IMR-90 (cell line): ENCODE data around the gene LEF1. TPM values are rescaled to one million over a fixed set of nuclear protein-coding genes. Genes with fewer than 3 reads are reported as not detected.

ENCODE experiments used
- ATAC-seq: fragments of 200-7000 bp; cut with Tn5 transposase; 2 replicates; pipeline ENCODE4 v1.9.1; 2020; ENCODE audit warnings: low read depth, mild to moderate bottlenecking, moderate library complexity
- BruUV-seq: library from RNA; stranded (reverse); fragments of 400-500 nt; replicated peaks from 2 replicates; lab custom pipeline; 2021; lab: Mats Ljungman, UMichigan
- CTCF ChIA-PET: fragments of 300-600 bp; formaldehyde crosslinking; extraction: SDS; loops from one replicate; lab custom pipeline; 2021; ENCODE audit warnings: antibody characterized with exemption; lab: Yijun Ruan, JAX
- POLR2A ChIA-PET: fragments of 300-600 bp; sonication (Branson Sonifier 250); formaldehyde crosslinking; loops from one replicate; lab custom pipeline; 2022; ENCODE audit warnings: antibody characterized with exemption; ENCODE audit not compliant: unreplicated experiment; lab: Charles Lee
- DNase-seq: peaks from one replicate; pipeline ENCODE4 v3.0.0; 2013
- H2AFZ ChIP-seq: replicated peaks from 2 replicates; pipeline ENCODE3; 2013; ENCODE audit warnings: low read length, mild to moderate bottlenecking; ENCODE audit not compliant: poor library complexity
- H2AK5ac ChIP-seq: 2 replicates; pipeline ENCODE4 v1.6.1; 2013; ENCODE audit warnings: low read depth, low read length, inconsistent platforms
- H2AK9ac ChIP-seq: replicated peaks from 2 replicates; pipeline ENCODE3; 2013; ENCODE audit warnings: mild to moderate bottlenecking, low read depth, low read length, moderate library complexity; ENCODE audit not compliant: poor library complexity
- H2BK120ac ChIP-seq: 2 replicates; pipeline ENCODE4 v1.6.1; 2013; ENCODE audit warnings: low read depth, low read length, inconsistent platforms
- H2BK15ac ChIP-seq: 3 replicates; pipeline ENCODE4 v1.6.1; 2013; ENCODE audit warnings: low read depth, low read length, inconsistent platforms
- H2BK20ac ChIP-seq: 2 replicates; pipeline ENCODE4 v1.6.1; 2013; ENCODE audit warnings: low read depth, mild to moderate bottlenecking, inconsistent platforms, low read length, moderate library complexity
- H2BK5ac ChIP-seq: 2 replicates; pipeline ENCODE4 v1.6.1; 2013; ENCODE audit warnings: mild to moderate bottlenecking, low read depth, low read length, inconsistent platforms; ENCODE audit not compliant: poor library complexity, severe bottlenecking
- H3K14ac ChIP-seq: replicated peaks from 2 replicates; pipeline ENCODE4 v1.6.1; 2013; ENCODE audit warnings: low read depth, low read length, inconsistent platforms
- H3K18ac ChIP-seq: 2 replicates; pipeline ENCODE4 v1.6.1; 2013; ENCODE audit warnings: low read depth, low read length, control low read depth
- H3K23ac ChIP-seq: 2 replicates; pipeline ENCODE4 v1.6.1; 2013; ENCODE audit warnings: low read depth, low read length, inconsistent platforms
- H3K27ac ChIP-seq: 2 replicates; pipeline ENCODE4 v1.5.1; 2013; ENCODE audit warnings: mild to moderate bottlenecking, control low read depth, low read length; ENCODE audit not compliant: insufficient read depth
- H3K27me3 ChIP-seq: 2 replicates; pipeline ENCODE4 v1.6.1; 2013; ENCODE audit warnings: low read length; ENCODE audit not compliant: control insufficient read depth, insufficient read depth
- H3K36me3 ChIP-seq: 2 replicates; pipeline ENCODE4 v1.6.1; 2013; ENCODE audit warnings: low read length, mixed read lengths; ENCODE audit not compliant: control insufficient read depth, insufficient read depth
- H3K4ac ChIP-seq: 2 replicates; pipeline ENCODE4 v1.6.1; 2013; ENCODE audit warnings: low read depth, low read length, inconsistent platforms
- H3K4me1 ChIP-seq: 2 replicates; pipeline ENCODE4 v1.6.1; 2013; ENCODE audit warnings: low read length, mixed read lengths; ENCODE audit not compliant: control insufficient read depth, insufficient read depth
- H3K4me2 ChIP-seq: 2 replicates; pipeline ENCODE4 v1.6.1; 2013; ENCODE audit warnings: low read depth, mild to moderate bottlenecking, control low read depth, low read length, moderate library complexity
- H3K4me3 ChIP-seq: 2 replicates; pipeline ENCODE4 v1.5.1; 2013; ENCODE audit warnings: low read depth, mild to moderate bottlenecking, control low read depth, low read length, moderate library complexity; ENCODE audit not compliant: insufficient read depth
- H3K56ac ChIP-seq: 2 replicates; pipeline ENCODE4 v1.6.1; 2013; ENCODE audit warnings: low read length, inconsistent platforms; ENCODE audit not compliant: insufficient read depth; ENCODE audit errors: extremely low read depth
- H3K79me1 ChIP-seq, 2 experiments: 2 replicates each; pipeline ENCODE4 v1.6.1; 2013; ENCODE audit warnings: low read length in 2 of 2, inconsistent platforms in 1 of 2, low read depth in 1 of 2
- H3K9ac ChIP-seq: 2 replicates; pipeline ENCODE4 v1.6.1; 2013; ENCODE audit warnings: low read depth, low read length, control low read depth
- H3K9me1 ChIP-seq: 2 replicates; pipeline ENCODE4 v1.6.1; 2013; ENCODE audit warnings: low read length, inconsistent platforms; ENCODE audit not compliant: insufficient read depth
- H3K9me3 ChIP-seq: 2 replicates; pipeline ENCODE4 v1.6.1; 2013; ENCODE audit warnings: low read length; ENCODE audit not compliant: control insufficient read depth, insufficient read depth
- H4K20me1 ChIP-seq: 2 replicates; pipeline ENCODE4 v1.6.1; 2013; ENCODE audit warnings: low read length, inconsistent platforms; ENCODE audit not compliant: insufficient read depth
- H4K5ac ChIP-seq: 2 replicates; pipeline ENCODE4 v1.6.1; 2013; ENCODE audit warnings: mild to moderate bottlenecking, low read depth, low read length, control low read depth
- H4K8ac ChIP-seq, 2 experiments: 2 replicates each; pipeline ENCODE4 v1.6.1; 2013; ENCODE audit warnings: low read depth in 2 of 2, low read length in 2 of 2, control low read depth in 1 of 2, inconsistent platforms in 1 of 2
- H4K91ac ChIP-seq: 2 replicates; pipeline ENCODE4 v1.6.1; 2013; ENCODE audit warnings: low read depth, low read length, inconsistent platforms; ENCODE audit not compliant: insufficient read depth
- BHLHE40 ChIP-seq: fragments of 150-350 bp; IDR thresholded peaks from 2 replicates; pipeline ENCODE4 v1.6.1; 2016; ENCODE audit warnings: mild to moderate bottlenecking, low read depth, low read length
- CEBPB ChIP-seq: IDR thresholded peaks from 2 replicates; pipeline ENCODE4 v1.6.1; 2012; ENCODE audit warnings: low read depth, low read length, improper control_type of control experiment
- MAFK ChIP-seq: IDR thresholded peaks from 2 replicates; pipeline ENCODE4 v1.6.1; 2012; ENCODE audit warnings: low read depth, low read length, improper control_type of control experiment
- MAZ ChIP-seq: IDR thresholded peaks from 2 replicates; pipeline ENCODE4 v1.6.1; 2012; ENCODE audit warnings: low read depth, mild to moderate bottlenecking, low read length, improper control_type of control experiment, moderate library complexity, borderline replicate concordance
- MXI1 ChIP-seq: IDR thresholded peaks from 2 replicates; pipeline ENCODE4 v1.6.1; 2012; ENCODE audit warnings: low read depth, mild to moderate bottlenecking, low read length, moderate library complexity, borderline replicate concordance
- NFE2L2 ChIP-seq: fragments of 150-350 bp; IDR thresholded peaks from 2 replicates; pipeline ENCODE4 v1.6.1; 2016; ENCODE audit warnings: low read depth, mild to moderate bottlenecking, low read length
- POLR2A ChIP-seq: IDR thresholded peaks from 2 replicates; pipeline ENCODE4 v1.6.1; 2012; ENCODE audit warnings: mild to moderate bottlenecking, low read depth, low read length
- RAD21 ChIP-seq: IDR thresholded peaks from 2 replicates; pipeline ENCODE4 v1.6.1; 2012; ENCODE audit warnings: low read length, improper control_type of control experiment
- SMC3 ChIP-seq: fragments of 150-350 bp; IDR thresholded peaks from 2 replicates; pipeline ENCODE4 v1.6.1; 2016; ENCODE audit warnings: low read depth, mild to moderate bottlenecking, antibody characterized with exemption, low read length, moderate library complexity
- WGBS, 2 experiments: methylation state at CpG; one replicate each; pipeline versions ENCODE4 v1.1.5 to v1.1.7; 2013; ENCODE audit warnings: missing lambda C conversion rate in 2 of 2; ENCODE audit not compliant: insufficient read length in 1 of 2; ENCODE audit errors: extremely low coverage in 2 of 2; 5-methylcytosine and 5-hydroxymethylcytosine counted together
- dilution Hi-C: fragments of 300-500 bp; cut with HindIII; formaldehyde crosslinking; loops from one replicate; pipeline ENCODE4 v1.14.3; 2018; ENCODE audit warnings: low sequenced_read_pairs; ENCODE audit not compliant: unreplicated experiment
- in situ Hi-C: fragments of 300-500 bp; cut with MboI; formaldehyde crosslinking; loops from 3 replicates; pipeline ENCODE4 v1.14.3; 2019; ENCODE audit warnings: low sequenced_read_pairs, inconsistent platforms, mixed read lengths
- intact Hi-C: fragments of 100-400 bp; cut with micrococcal nuclease; formaldehyde crosslinking; loops from 2 replicates; pipeline ENCODE4 v1.10.0; 2022
- polyA plus RNA-seq, 3 experiments: library from polyadenylated mRNA; depleted of rRNA; stranded (reverse); fragments of >200 nt; gene quantifications; 2 replicates each; pipeline ENCODE4 v1.2.3, GENCODE V29; 2012; ENCODE audit warnings: low replicate concordance in 1 of 3
- total RNA-seq: library from RNA; depleted of rRNA; stranded (reverse); fragments of >200 nt; gene quantifications from 2 replicates; pipeline ENCODE4 v1.2.3, GENCODE V29; 2012
- TF ChIP-seq, protein P1 (sequence below): conservative IDR thresholded peaks from 2 replicates; pipeline ENCODE4 v1.5.1; 2012; ENCODE audit warnings: mild to moderate bottlenecking, low read depth, low read length, improper control_type of control experiment
- TF ChIP-seq, protein P2 (sequence below): fragments of 150-350 bp; IDR thresholded peaks from 2 replicates; pipeline ENCODE4 v1.6.1; 2016; ENCODE audit warnings: low read depth, mild to moderate bottlenecking, low read length, moderate library complexity, borderline replicate concordance
- TF ChIP-seq, protein P3 (sequence below): fragments of 150-350 bp; IDR thresholded peaks from 2 replicates; pipeline ENCODE4 v1.6.1; 2017; ENCODE audit warnings: mild to moderate bottlenecking, antibody characterized with exemption, low read length, low read depth

The LEF1 gene
- total and polyA plus RNA-seq, 2 of the 4 experiments (the other 2 are of a cell fraction), result 1.7 to 1.8 TPM

DNA sequence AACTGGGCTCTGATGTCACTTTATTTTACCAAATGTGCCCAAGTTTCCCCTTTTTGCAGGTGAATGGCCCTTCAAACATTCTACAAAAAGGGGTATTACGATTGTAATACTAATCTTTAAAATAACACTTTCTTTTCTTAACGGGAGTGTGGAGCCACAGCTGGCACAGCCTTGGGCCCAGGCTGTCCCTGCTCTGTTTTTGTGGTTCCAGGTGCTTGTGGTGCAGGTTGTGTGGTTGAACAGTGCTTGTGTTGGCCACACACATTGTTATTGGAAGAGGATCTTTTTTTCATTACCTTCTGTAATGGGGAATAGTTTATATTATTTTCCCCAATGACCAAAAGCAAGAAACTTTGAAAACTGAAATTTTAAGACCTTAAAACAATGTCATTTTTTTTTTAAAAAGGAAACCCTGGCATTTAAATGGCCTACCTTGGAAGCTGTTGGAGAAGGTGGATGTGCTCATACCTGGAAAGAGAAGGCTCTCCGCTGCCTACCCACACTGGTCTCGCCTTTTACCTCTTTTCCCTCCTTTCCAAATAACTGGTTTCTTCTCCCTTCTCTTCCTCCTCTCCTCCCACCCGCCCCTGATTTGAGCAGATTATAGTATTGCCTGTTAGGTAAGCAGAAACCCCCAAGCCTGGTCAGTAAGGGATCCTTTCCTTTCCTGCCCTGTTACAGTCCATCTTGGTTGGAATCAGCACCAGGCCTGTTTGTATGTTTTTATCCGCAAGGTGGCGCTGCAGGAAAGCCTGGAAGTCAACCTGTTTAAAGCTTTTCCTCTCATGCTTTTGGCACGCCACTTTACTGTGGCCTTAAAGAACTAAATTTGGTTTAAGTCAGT lies 150.5 kb downstream of the LEF1 start:
- no CpG with 5 or more reads among the region's 8 CpGs for WGBS, 2 experiments
- intact Hi-C loops, result loop anchor here (1.0 to 5.0 kb wide), 4 partner anchors 475 to 1389 kb away; no protein-coding TSS in a partner anchor
- ChIA-PET POLR2A (interaction anchor here (0.6 kb wide), 1 partner anchor 588 kb away, joined by 3 read pairs; no protein-coding TSS in a partner anchor), CTCF (interaction anchor here (0.6 to 2.5 kb wide), 14 partner anchors 8 to 847 kb away, joined by 3 to 16 read pairs (median 4); no protein-coding TSS in a partner anchor)
- Histone ChIP-seq H3K9me3 (no peaks in the 10 kb centered on the region), H3K79me1 (no peaks in the 10 kb centered on the region), H3K4me2 (no peak overlapping the region), H2BK120ac (no peak overlapping the region), H3K9ac (no peak overlapping the region), H4K8ac (no peak overlapping the region), H4K5ac (no peak overlapping the region), H4K91ac (no peak overlapping the region), H3K27me3 (no peaks in the 10 kb centered on the region), H3K14ac (no peak overlapping the region), H2BK5ac (no peak overlapping the region), H2AFZ (no peak overlapping the region), H3K4me3 (no peak overlapping the region), H2BK20ac (peak overlapping the region; percentile 60; the same call in 1 of the 2 replicates), H3K18ac (no peak overlapping the region), H3K9me1 (no peaks in the 10 kb centered on the region), H3K56ac (no peak overlapping the region), H3K23ac (no peak overlapping the region), H3K36me3 (peaks cover 5% of the 10 kb centered on the region; the same call in 1 of the 2 replicates), H4K20me1 (no peaks in the 10 kb centered on the region), H2BK15ac (no peak overlapping the region), H3K4me1 (no peaks in the 10 kb centered on the region), H3K27ac (no peak overlapping the region), H3K4ac (no peak overlapping the region), H2AK5ac (peak overlapping the region; percentile 8; the same call in 1 of the 2 replicates), H2AK9ac (no peak overlapping the region)
- no TSS peak for BruUV-seq
- dilution Hi-C loops, result no loop called here
- in situ Hi-C loops, result loop anchor here (5.0 kb wide), 1 partner anchor 559 kb away; no protein-coding TSS in a partner anchor
- TF ChIP-seq NFE2L2, result no peak
- peak; percentile 80 for TF ChIP-seq SMC3
- TF ChIP-seq MAFK, result no peak
- no peak for TF ChIP-seq POLR2A
- TF ChIP-seq BHLHE40, result peak; percentile 34; the same call in 1 of the 2 replicates
- TF ChIP-seq, protein P1, sequence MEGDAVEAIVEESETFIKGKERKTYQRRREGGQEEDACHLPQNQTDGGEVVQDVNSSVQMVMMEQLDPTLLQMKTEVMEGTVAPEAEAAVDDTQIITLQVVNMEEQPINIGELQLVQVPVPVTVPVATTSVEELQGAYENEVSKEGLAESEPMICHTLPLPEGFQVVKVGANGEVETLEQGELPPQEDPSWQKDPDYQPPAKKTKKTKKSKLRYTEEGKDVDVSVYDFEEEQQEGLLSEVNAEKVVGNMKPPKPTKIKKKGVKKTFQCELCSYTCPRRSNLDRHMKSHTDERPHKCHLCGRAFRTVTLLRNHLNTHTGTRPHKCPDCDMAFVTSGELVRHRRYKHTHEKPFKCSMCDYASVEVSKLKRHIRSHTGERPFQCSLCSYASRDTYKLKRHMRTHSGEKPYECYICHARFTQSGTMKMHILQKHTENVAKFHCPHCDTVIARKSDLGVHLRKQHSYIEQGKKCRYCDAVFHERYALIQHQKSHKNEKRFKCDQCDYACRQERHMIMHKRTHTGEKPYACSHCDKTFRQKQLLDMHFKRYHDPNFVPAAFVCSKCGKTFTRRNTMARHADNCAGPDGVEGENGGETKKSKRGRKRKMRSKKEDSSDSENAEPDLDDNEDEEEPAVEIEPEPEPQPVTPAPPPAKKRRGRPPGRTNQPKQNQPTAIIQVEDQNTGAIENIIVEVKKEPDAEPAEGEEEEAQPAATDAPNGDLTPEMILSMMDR, result peak; percentile 84
- TF ChIP-seq CEBPB, result no peak
- TF ChIP-seq RAD21, result peak; percentile 87
- TF ChIP-seq, protein P2, sequence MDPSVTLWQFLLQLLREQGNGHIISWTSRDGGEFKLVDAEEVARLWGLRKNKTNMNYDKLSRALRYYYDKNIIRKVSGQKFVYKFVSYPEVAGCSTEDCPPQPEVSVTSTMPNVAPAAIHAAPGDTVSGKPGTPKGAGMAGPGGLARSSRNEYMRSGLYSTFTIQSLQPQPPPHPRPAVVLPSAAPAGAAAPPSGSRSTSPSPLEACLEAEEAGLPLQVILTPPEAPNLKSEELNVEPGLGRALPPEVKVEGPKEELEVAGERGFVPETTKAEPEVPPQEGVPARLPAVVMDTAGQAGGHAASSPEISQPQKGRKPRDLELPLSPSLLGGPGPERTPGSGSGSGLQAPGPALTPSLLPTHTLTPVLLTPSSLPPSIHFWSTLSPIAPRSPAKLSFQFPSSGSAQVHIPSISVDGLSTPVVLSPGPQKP, result no peak
- TF ChIP-seq MAZ, result no peak
- TF ChIP-seq MXI1, result no peak
- TF ChIP-seq, protein P3, sequence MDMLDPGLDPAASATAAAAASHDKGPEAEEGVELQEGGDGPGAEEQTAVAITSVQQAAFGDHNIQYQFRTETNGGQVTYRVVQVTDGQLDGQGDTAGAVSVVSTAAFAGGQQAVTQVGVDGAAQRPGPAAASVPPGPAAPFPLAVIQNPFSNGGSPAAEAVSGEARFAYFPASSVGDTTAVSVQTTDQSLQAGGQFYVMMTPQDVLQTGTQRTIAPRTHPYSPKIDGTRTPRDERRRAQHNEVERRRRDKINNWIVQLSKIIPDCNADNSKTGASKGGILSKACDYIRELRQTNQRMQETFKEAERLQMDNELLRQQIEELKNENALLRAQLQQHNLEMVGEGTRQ, result no peak
- DNase-seq (peak; percentile 77), ATAC-seq (peak; percentile 93)
